ENCODE results near the gene MRAP. TPM values are rescaled to one million over a fixed set of nuclear protein-coding genes. Genes with fewer than 3 reads are reported as not detected.

The MRAP gene
- total RNA-seq, 1 experiment from 2014 or later = not detected

DNA sequence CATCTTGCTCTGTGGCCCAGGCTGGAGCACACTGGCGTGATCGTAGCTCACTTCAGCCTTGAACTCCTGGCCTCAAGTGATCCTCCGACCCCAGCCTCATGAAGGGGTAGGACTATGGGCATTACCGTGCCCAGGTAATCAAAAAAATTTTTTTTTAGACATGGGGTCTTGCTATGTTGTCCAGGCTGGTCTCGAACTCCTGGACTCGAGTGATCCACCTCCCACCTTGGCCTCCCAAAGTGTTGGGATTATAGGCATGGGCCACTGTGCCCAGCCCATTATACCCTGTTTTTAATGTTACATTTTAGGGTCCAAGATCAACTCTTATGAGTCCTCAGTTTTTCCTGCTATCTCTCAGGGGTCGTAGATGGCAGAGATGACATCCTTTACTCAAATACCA lies 6.3 kb downstream of the MRAP start:
- ATAC-seq (no peak), DNase-seq (ENCODE audit: low read depth, low spot score) (no peak)
- no peak overlapping the region for H3K27ac ChIP-seq (ENCODE audit: low read depth, low read length)
- no peaks in the 10 kb centered on the region for H3K9me3 ChIP-seq (ENCODE audit: control insufficient read depth in 1 of 2, insufficient read depth in 1 of 2, low read depth in 1 of 2, low read length in 2 of 2)
- TF ChIP-seq, protein P1, sequence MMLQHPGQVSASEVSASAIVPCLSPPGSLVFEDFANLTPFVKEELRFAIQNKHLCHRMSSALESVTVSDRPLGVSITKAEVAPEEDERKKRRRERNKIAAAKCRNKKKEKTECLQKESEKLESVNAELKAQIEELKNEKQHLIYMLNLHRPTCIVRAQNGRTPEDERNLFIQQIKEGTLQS (IDR thresholded peaks at IDR 0.05) = no peak
- no peak for TF ChIP-seq EGR1 (IDR thresholded peaks at IDR 0.05; ENCODE audit: low read depth)
- TF ChIP-seq, protein P2, sequence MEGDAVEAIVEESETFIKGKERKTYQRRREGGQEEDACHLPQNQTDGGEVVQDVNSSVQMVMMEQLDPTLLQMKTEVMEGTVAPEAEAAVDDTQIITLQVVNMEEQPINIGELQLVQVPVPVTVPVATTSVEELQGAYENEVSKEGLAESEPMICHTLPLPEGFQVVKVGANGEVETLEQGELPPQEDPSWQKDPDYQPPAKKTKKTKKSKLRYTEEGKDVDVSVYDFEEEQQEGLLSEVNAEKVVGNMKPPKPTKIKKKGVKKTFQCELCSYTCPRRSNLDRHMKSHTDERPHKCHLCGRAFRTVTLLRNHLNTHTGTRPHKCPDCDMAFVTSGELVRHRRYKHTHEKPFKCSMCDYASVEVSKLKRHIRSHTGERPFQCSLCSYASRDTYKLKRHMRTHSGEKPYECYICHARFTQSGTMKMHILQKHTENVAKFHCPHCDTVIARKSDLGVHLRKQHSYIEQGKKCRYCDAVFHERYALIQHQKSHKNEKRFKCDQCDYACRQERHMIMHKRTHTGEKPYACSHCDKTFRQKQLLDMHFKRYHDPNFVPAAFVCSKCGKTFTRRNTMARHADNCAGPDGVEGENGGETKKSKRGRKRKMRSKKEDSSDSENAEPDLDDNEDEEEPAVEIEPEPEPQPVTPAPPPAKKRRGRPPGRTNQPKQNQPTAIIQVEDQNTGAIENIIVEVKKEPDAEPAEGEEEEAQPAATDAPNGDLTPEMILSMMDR (IDR thresholded peaks at IDR 0.05 in 2 of 3, conservative IDR thresholded peaks at IDR 0.05 in 1 of 3; ENCODE audit: borderline replicate concordance in 1 of 3, insufficient read depth in 1 of 3, low read depth in 2 of 3, low read length in 2 of 3) = no peak
- TF ChIP-seq JUND (IDR thresholded peaks at IDR 0.05) = no peak
- no peak for TF ChIP-seq RAD21 (IDR thresholded peaks at IDR 0.05; ENCODE audit: low read depth)
- TF ChIP-seq ZFX (IDR thresholded peaks at IDR 0.05) = no peak
- TF ChIP-seq SIN3A (IDR thresholded peaks at IDR 0.05; ENCODE audit: low read depth) = no peak
- TF ChIP-seq CBX3 (IDR thresholded peaks at IDR 0.05; ENCODE audit: low read depth) = no peak
- TF ChIP-seq, protein P3, sequence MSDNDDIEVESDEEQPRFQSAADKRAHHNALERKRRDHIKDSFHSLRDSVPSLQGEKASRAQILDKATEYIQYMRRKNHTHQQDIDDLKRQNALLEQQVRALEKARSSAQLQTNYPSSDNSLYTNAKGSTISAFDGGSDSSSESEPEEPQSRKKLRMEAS (IDR thresholded peaks at IDR 0.05) = no peak
- TF ChIP-seq POLR2A (IDR thresholded peaks at IDR 0.05; ENCODE audit: borderline replicate concordance, extremely low read depth, insufficient read depth, insufficient read length) = no peak
- ChIA-PET RAD21 (ENCODE audit: low non-redundant PET in 1 of 2, low total read pairs in 2 of 2, uncharacterized antibody in 2 of 2, unreplicated experiment in 2 of 2) (no interaction called here), POLR2A (no interaction called here), CTCF (no interaction called here)
- no peaks in the 10 kb centered on the region for H3K27me3 ChIP-seq (ENCODE audit: insufficient read depth, low read length)
- no peaks in the 10 kb centered on the region for H3K4me1 ChIP-seq (ENCODE audit: control insufficient read depth in 1 of 2, insufficient read depth in 2 of 2, low read length in 2 of 2)
- H2AFZ ChIP-seq (ENCODE audit: low read depth, low read length, poor library complexity, severe bottlenecking) = no peak overlapping the region
- no peak overlapping the region for H3K4me3 ChIP-seq (replicated peaks in 1 of 2; ENCODE audit: low read depth in 1 of 2, low read length in 2 of 2)
- intact Hi-C loops (cut with micrococcal nuclease) = no loop called here
- no peaks in the 10 kb centered on the region for H3K79me2 ChIP-seq (ENCODE audit: insufficient read depth, low read length)
- peaks cover 3 to 18% of the 10 kb centered on the region in 2 experiments; a peak in 1 of 4 replicates for H3K36me3 ChIP-seq (ENCODE audit: control insufficient read depth in 1 of 2, insufficient read depth in 2 of 2, low read length in 2 of 2)
- H3K9me2 ChIP-seq (ENCODE audit: insufficient read depth) = no peaks in the 10 kb centered on the region
- H3K4me2 ChIP-seq (ENCODE audit: low read length) = no peak overlapping the region
- peaks cover 5% of the 10 kb centered on the region; the same call in 1 of the 2 replicates for H4K20me1 ChIP-seq (ENCODE audit: insufficient read depth)
- no TSS peak for BruUV-seq (replicated peaks)
- no peak overlapping the region for H3K9ac ChIP-seq (ENCODE audit: low read length)

Measured in HCT116 (cell line).